Anterior cingulate cortex (tissue), 58 donors: ENCODE measurements around the gene CTSE.

ENCODE experiments used
- DNase-seq, 58 donors: peaks; one replicate each; lab custom pipeline; 2025; lab: John Stamatoyannopoulos, UW

The CTSE gene

GRCh38 chr1:206050655-206051235, 27.1 kb upstream of the CTSE start:
- DNase-seq, result peak in 1 of 58 donors; percentile 10

GRCh38 chr1:206049919-206050600, 26.4 kb upstream of the CTSE start:
- DNase-seq, result no peak

- DNase-seq, result no peak
Observed at GRCh38 chr1:206049293-206049692, 25.6 kb upstream of the CTSE start.

- peak in 2 of 58 donors; percentile 3 to 9 for DNase-seq
Observed at GRCh38 chr1:206048582-206048981, 24.9 kb upstream of the CTSE start.

GRCh38 chr1:206047271-206047670, 23.6 kb upstream of the CTSE start:
- DNase-seq, result no peak

- DNase-seq, result no peak
Observed at GRCh38 chr1:206041640-206042039, 17.9 kb upstream of the CTSE start.

- DNase-seq, result no peak
Observed at GRCh38 chr1:206040328-206040727, 16.6 kb upstream of the CTSE start.

- no peak for DNase-seq
Observed at GRCh38 chr1:206039046-206039973, 15.6 kb upstream of the CTSE start.

- no peak for DNase-seq
Observed at GRCh38 chr1:206037581-206037980, 13.9 kb upstream of the CTSE start.

GRCh38 chr1:206036663-206037455, 13.2 kb upstream of the CTSE start:
- DNase-seq, result no peak

- DNase-seq, result no peak
Observed at GRCh38 chr1:206035027-206035426, 11.3 kb upstream of the CTSE start.

- no peak for DNase-seq
Observed at GRCh38 chr1:206032380-206033140, 8.9 kb upstream of the CTSE start.

GRCh38 chr1:206030714-206031113, 7.0 kb upstream of the CTSE start:
- peak in 50 of 58 donors; percentile 8 to 87 (median 43) for DNase-seq

- DNase-seq, result no peak
Observed at GRCh38 chr1:206030191-206030590, 6.5 kb upstream of the CTSE start.

GRCh38 chr1:206029484-206029883, 5.8 kb upstream of the CTSE start:
- no peak for DNase-seq

GRCh38 chr1:206025283-206025820, 1.7 kb upstream of the CTSE start:
- DNase-seq, result no peak

GRCh38 chr1:206022766-206023165, 929 bp downstream of the CTSE start:
- DNase-seq, result no peak

GRCh38 chr1:206021626-206022365, 1.9 kb downstream of the CTSE start:
- no peak for DNase-seq
